ENCODE measurements around the gene MBNL2. TPM values are rescaled to one million over a fixed set of nuclear protein-coding genes. Genes with fewer than 3 reads are reported as not detected.

MBNL2 gene
- total RNA-seq, 2 donors from 2014 or later, result 13.4 to 27.2 TPM

GRCh38 chr13:97433727-97434396 is 211.7 kb downstream of the MBNL2 start, which contains the start of gene RAP2A:
Gene RAP2A (plus strand): TSS chr13:97434169. CDS start chr13:97434471, 302 bp downstream.
- H3K36me3 Mint-ChIP-seq (ENCODE audit: low read depth), result peaks cover 11% of the 10 kb centered on the region
- no peaks in the 10 kb centered on the region for H3K9me3 Mint-ChIP-seq
- H3K27ac Mint-ChIP-seq, result peak within 1 kb of the TSS; percentile 100
- peaks cover 18% of the 10 kb centered on the region for H3K4me1 Mint-ChIP-seq
- H3K4me3 Mint-ChIP-seq, result peak within 1 kb of the TSS; percentile 93
- ATAC-seq (replicated peaks), result peak; percentile 64
- H3K27me3 Mint-ChIP-seq, result peaks cover 8% of the 10 kb centered on the region

GRCh38 chr13:97434397-97435201 is 212.5 kb downstream of the MBNL2 start:
- Mint-ChIP-seq H3K27ac (peak overlapping the region; percentile 88), H3K36me3 (ENCODE audit: low read depth) (peaks cover 11% of the 10 kb centered on the region), H3K4me1 (peaks cover 18% of the 10 kb centered on the region), H3K9me3 (no peaks in the 10 kb centered on the region), H3K4me3 (peak overlapping the region; percentile 92), H3K27me3 (peaks cover 4% of the 10 kb centered on the region)
- no peak for ATAC-seq (replicated peaks)

- peaks cover 18% of the 10 kb centered on the region for H3K4me1 Mint-ChIP-seq
- peak overlapping the region; percentile 92 for H3K4me3 Mint-ChIP-seq
- H3K9me3 Mint-ChIP-seq, result no peaks in the 10 kb centered on the region
- no peak for ATAC-seq (replicated peaks)
- H3K27me3 Mint-ChIP-seq, result no peaks in the 10 kb centered on the region
- H3K27ac Mint-ChIP-seq, result peak overlapping the region; percentile 88
- peaks cover 11% of the 10 kb centered on the region for H3K36me3 Mint-ChIP-seq (ENCODE audit: low read depth)
These were observed 213.2 kb downstream of the MBNL2 start for GRCh38 chr13:97435323-97435722.

- peaks cover 11% of the 10 kb centered on the region for H3K36me3 Mint-ChIP-seq (ENCODE audit: low read depth)
- no peaks in the 10 kb centered on the region for H3K9me3 Mint-ChIP-seq
- peak overlapping the region; percentile 74 for H3K27ac Mint-ChIP-seq
- ATAC-seq (replicated peaks), result no peak
- no peaks in the 10 kb centered on the region for H3K27me3 Mint-ChIP-seq
- H3K4me3 Mint-ChIP-seq, result peak overlapping the region; percentile 92
- H3K4me1 Mint-ChIP-seq, result peaks cover 18% of the 10 kb centered on the region
These were observed 213.7 kb downstream of the MBNL2 start for GRCh38 chr13:97435794-97436193.

GRCh38 chr13:97436845-97437244 is 214.7 kb downstream of the MBNL2 start:
- Mint-ChIP-seq H3K4me3 (peak overlapping the region; percentile 92), H3K27ac (no peak overlapping the region), H3K9me3 (no peaks in the 10 kb centered on the region), H3K36me3 (ENCODE audit: low read depth) (peaks cover 16% of the 10 kb centered on the region), H3K4me1 (peaks cover 18% of the 10 kb centered on the region), H3K27me3 (no peaks in the 10 kb centered on the region)
- ATAC-seq (replicated peaks), result no peak

GRCh38 chr13:97437729-97438128 is 215.6 kb downstream of the MBNL2 start:
- Mint-ChIP-seq H3K4me1 (peaks cover 18% of the 10 kb centered on the region), H3K4me3 (no peak overlapping the region), H3K9me3 (no peaks in the 10 kb centered on the region), H3K27me3 (no peaks in the 10 kb centered on the region), H3K36me3 (ENCODE audit: low read depth) (peaks cover 20% of the 10 kb centered on the region), H3K27ac (no peak overlapping the region)
- no peak for ATAC-seq (replicated peaks)

GRCh38 chr13:97438856-97439595 is 216.9 kb downstream of the MBNL2 start:
- ATAC-seq (replicated peaks), result no peak

GRCh38 chr13:97440598-97441170 is 218.6 kb downstream of the MBNL2 start:
- H3K4me1 Mint-ChIP-seq, result peaks cover 11% of the 10 kb centered on the region
- H3K27ac Mint-ChIP-seq, result no peak overlapping the region
- no peaks in the 10 kb centered on the region for H3K9me3 Mint-ChIP-seq
- H3K4me3 Mint-ChIP-seq, result no peak overlapping the region
- no peak for ATAC-seq (replicated peaks)
- H3K36me3 Mint-ChIP-seq (ENCODE audit: low read depth), result peaks cover 10% of the 10 kb centered on the region
- H3K27me3 Mint-ChIP-seq, result no peaks in the 10 kb centered on the region

More at GRCh38 chr13:97438856-97439595, 216.9 kb downstream of the MBNL2 start:
- H3K27me3 Mint-ChIP-seq, result no peaks in the 10 kb centered on the region
- H3K9me3 Mint-ChIP-seq, result no peaks in the 10 kb centered on the region
- H3K4me3 Mint-ChIP-seq, result no peak overlapping the region
- peaks cover 10% of the 10 kb centered on the region for H3K36me3 Mint-ChIP-seq (ENCODE audit: low read depth)
- no peak overlapping the region for H3K27ac Mint-ChIP-seq
- peaks cover 18% of the 10 kb centered on the region for H3K4me1 Mint-ChIP-seq

- Mint-ChIP-seq H3K4me1 (peaks cover 4% of the 10 kb centered on the region), H3K9me3 (no peaks in the 10 kb centered on the region), H3K4me3 (no peak overlapping the region), H3K27me3 (no peaks in the 10 kb centered on the region), H3K36me3 (ENCODE audit: low read depth) (peaks cover 16% of the 10 kb centered on the region), H3K27ac (no peak overlapping the region)
- ATAC-seq (replicated peaks), result no peak
These were observed 219.2 kb downstream of the MBNL2 start for GRCh38 chr13:97441368-97441767.

Other genes with a start within 250 kb of the MBNL2 start
- not detected for gene OXGR1, start 227.9 kb upstream of the MBNL2 start, total RNA-seq
- 10 to 100 TPM; 15.5 to 23.6 TPM for gene RAP2A, start 211.8 kb downstream of the MBNL2 start, total RNA-seq